Thoracic aorta (tissue), 2 donors: Measurements from ENCODE around the gene EIF6. TPM values are rescaled to one million over a fixed set of nuclear protein-coding genes. Genes with fewer than 3 reads are reported as not detected.

ENCODE experiments used
- ATAC-seq: fragments of 150-250 bp; one replicate; pipeline ENCODE4 v1.8.0; 2017; ENCODE audit warnings: low read depth; ENCODE audit not compliant: insufficient number of reproducible peaks, low FRiP score
- DNase-seq: peaks from one replicate; pipeline ENCODE4 v3.0.0-alpha.2; 2020; ENCODE audit warnings: low spot score
- H3K27ac ChIP-seq, 2 donors: fragments of 200-600 bp; sonication (generic); 1 replicate in 1 of 2; 2 replicates in 1 of 2; pipeline ENCODE4 v1.5.1; 2016; ENCODE audit warnings: mild to moderate bottlenecking in 2 of 2, moderate library complexity in 2 of 2
- H3K27me3 ChIP-seq: fragments of 200-600 bp; sonication (generic); replicated peaks from 2 replicates; pipeline ENCODE4 v1.6.0; 2016; ENCODE audit warnings: mild to moderate bottlenecking; ENCODE audit not compliant: insufficient read depth
- H3K36me3 ChIP-seq: fragments of 200-600 bp; sonication (generic); one replicate; pipeline ENCODE4 v1.5.1; 2016
- H3K4me1 ChIP-seq, 2 donors: fragments of 200-600 bp; sonication (generic); 1 replicate in 1 of 2; 2 replicates in 1 of 2; pipeline versions ENCODE4 v1.5.1 to v1.6.0; 2016; ENCODE audit warnings: low read depth in 2 of 2, mild to moderate bottlenecking in 1 of 2; ENCODE audit not compliant: control insufficient read depth in 1 of 2
- H3K4me3 ChIP-seq: fragments of 200-600 bp; sonication (generic); 2 replicates; pipeline ENCODE4 v1.5.1; 2016; ENCODE audit warnings: mild to moderate bottlenecking
- H3K9me3 ChIP-seq: fragments of 200-600 bp; sonication (generic); 2 replicates; pipeline ENCODE4 v1.5.1; 2016
- CTCF ChIP-seq: fragments of 200-600 bp; sonication (generic); IDR thresholded peaks from one replicate; pipeline ENCODE4 v1.5.1; 2019; ENCODE audit warnings: antibody characterized with exemption
- total RNA-seq, 2 donors: library from RNA; depleted of rRNA; stranded (reverse); fragments of >200 nt; gene quantifications; one replicate each; pipeline versions ENCODE4 v1.1.0 to v1.2.3, GENCODE V29; 2016

EIF6 gene
- total RNA-seq, 2 donors from 2014 or later: 46.2 to 76.6 TPM

- no peaks in the 10 kb centered on the region for H3K9me3 ChIP-seq
- DNase-seq: no peak
- no peak for ATAC-seq
- no peaks in the 10 kb centered on the region for H3K4me1 ChIP-seq
- H3K27me3 ChIP-seq: no peaks in the 10 kb centered on the region
- no peak for TF ChIP-seq CTCF
- H3K4me3 ChIP-seq: no peak overlapping the region
- no peaks in the 10 kb centered on the region for H3K36me3 ChIP-seq
- H3K27ac ChIP-seq: no peak overlapping the region
Measured at GRCh38 chr20:35235881-35236280, 48.7 kb downstream of the EIF6 start.

- ATAC-seq (no peak), DNase-seq (no peak)
- Histone ChIP-seq H3K27me3 (no peaks in the 10 kb centered on the region), H3K27ac (no peak overlapping the region), H3K4me1 (no peaks in the 10 kb centered on the region), H3K9me3 (no peaks in the 10 kb centered on the region), H3K36me3 (no peaks in the 10 kb centered on the region), H3K4me3 (no peak overlapping the region)
- TF ChIP-seq CTCF: no peak
Measured at GRCh38 chr20:35232575-35232974, 52.0 kb downstream of the EIF6 start.

Other genes starting within 250 kb of the EIF6 start
- 10 to 100 TPM; 65.8 to 73.6 TPM for gene TRPC4AP, start 192.0 kb downstream of the EIF6 start, total RNA-seq
- 10 to 100 TPM; 24.6 to 25.3 TPM for gene EDEM2, start 137.4 kb downstream of the EIF6 start, total RNA-seq
- 10 to 100 TPM; 66.9 to 74.7 TPM for gene PROCR, start 112.7 kb downstream of the EIF6 start, total RNA-seq
- under 1 TPM; 0.27 to 0.71 TPM for gene MMP24, start 58.1 kb downstream of the EIF6 start, total RNA-seq
- gene MMP24OS, start 6.7 kb downstream of the EIF6 start, total RNA-seq: 10 to 100 TPM; 38.1 to 38.3 TPM
- gene FAM83C, start 7.7 kb upstream of the EIF6 start, total RNA-seq: not detected
- 10 to 100 TPM; 32.7 to 38.0 TPM for gene UQCC1, start 127.2 kb upstream of the EIF6 start, total RNA-seq
- 1 to 10 TPM in 1 of 2 donors, under 1 TPM in 1; 0.63 to 3.0 TPM for gene GDF5, start 153.5 kb upstream of the EIF6 start, total RNA-seq
- 10 to 100 TPM; 28.7 to 29.2 TPM for gene CEP250, start 170.8 kb upstream of the EIF6 start, total RNA-seq
- gene C20orf173, start 244.9 kb upstream of the EIF6 start, total RNA-seq: not detected